Globus pallidus (tissue), 1 donor: Measurements from ENCODE around the gene HIVEP2.

Source experiments
- DNase-seq: peaks from one replicate; pipeline ENCODE4 v3.0.0-alpha.2; 2015; ENCODE audit warnings: low spot score

HIVEP2 gene

GRCh38 chr6:142892254-142893021 is 52.5 kb downstream of the HIVEP2 start:
- no peak for DNase-seq

GRCh38 chr6:142891454-142891853 is 53.5 kb downstream of the HIVEP2 start:
- no peak for DNase-seq

- DNase-seq, result no peak
Measured at GRCh38 chr6:142888456-142888855, 56.5 kb downstream of the HIVEP2 start.

GRCh38 chr6:142887517-142887916 is 57.5 kb downstream of the HIVEP2 start:
- DNase-seq, result no peak

- peak; percentile 67 for DNase-seq
Measured at GRCh38 chr6:142886431-142887170, 58.4 kb downstream of the HIVEP2 start.

- DNase-seq, result no peak
Measured at GRCh38 chr6:142885182-142885867, 59.7 kb downstream of the HIVEP2 start.

GRCh38 chr6:142884214-142885035 is 60.6 kb downstream of the HIVEP2 start:
- DNase-seq, result no peak

GRCh38 chr6:142883011-142883410 is 62.0 kb downstream of the HIVEP2 start:
- DNase-seq, result no peak

GRCh38 chr6:142881761-142882160 is 63.2 kb downstream of the HIVEP2 start:
- DNase-seq, result no peak

- DNase-seq, result no peak
Measured at GRCh38 chr6:142881290-142881689, 63.7 kb downstream of the HIVEP2 start.

- no peak for DNase-seq
Measured at GRCh38 chr6:142880201-142880600, 64.8 kb downstream of the HIVEP2 start.

- DNase-seq, result no peak
Measured at GRCh38 chr6:142879527-142879926, 65.4 kb downstream of the HIVEP2 start.

GRCh38 chr6:142879076-142879475 is 65.9 kb downstream of the HIVEP2 start:
- no peak for DNase-seq

GRCh38 chr6:142878407-142878806 is 66.6 kb downstream of the HIVEP2 start:
- DNase-seq, result peak; percentile 82

GRCh38 chr6:142874676-142875075 is 70.3 kb downstream of the HIVEP2 start:
- no peak for DNase-seq

GRCh38 chr6:142872376-142872775 is 72.6 kb downstream of the HIVEP2 start:
- no peak for DNase-seq

GRCh38 chr6:142871910-142872331 is 73.1 kb downstream of the HIVEP2 start:
- DNase-seq, result peak; percentile 75

- DNase-seq, result no peak
Measured at GRCh38 chr6:142870787-142871415, 74.1 kb downstream of the HIVEP2 start.

- no peak for DNase-seq
Measured at GRCh38 chr6:142868917-142869316, 76.1 kb downstream of the HIVEP2 start.

GRCh38 chr6:142867988-142868812 is 76.8 kb downstream of the HIVEP2 start:
- no peak for DNase-seq
